HepG2 (cell line): Measurements from ENCODE around the gene TMEM87B.

Experiments
- BRCA1 ChIP-seq: sonication (generic); formaldehyde crosslinking; IDR thresholded peaks from 2 replicates; pipeline ENCODE4 v1.4.0; 2020; ENCODE audit warnings: missing genetic modification reagents
- CENPBD1 ChIP-seq: sonication (generic); formaldehyde crosslinking; IDR thresholded peaks from 2 replicates; pipeline ENCODE4 v1.8.0; 2022; ENCODE audit warnings: missing genetic modification reagents, low read depth, mild to moderate bottlenecking, borderline replicate concordance
- CTCF ChIP-seq: sonication (generic); formaldehyde crosslinking; IDR thresholded peaks from 2 replicates; pipeline ENCODE4 v1.5.0; 2020; ENCODE audit warnings: mild to moderate bottlenecking, missing genetic modification reagents, moderate library complexity
- EZH2 ChIP-seq: conservative IDR thresholded peaks from 2 replicates; pipeline ENCODE4 v1.6.1; 2012; ENCODE audit warnings: mild to moderate bottlenecking, low read depth, low read length, moderate library complexity
- FOXM1 ChIP-seq: sonication (generic); formaldehyde crosslinking; IDR thresholded peaks from 2 replicates; pipeline ENCODE4 v1.5.0; 2020; ENCODE audit warnings: missing genetic modification reagents
- HNRNPUL1 ChIP-seq: fragments of 200-400 bp; formaldehyde crosslinking; IDR thresholded peaks from 2 replicates; pipeline ENCODE4 v1.6.1; 2017; ENCODE audit warnings: low read depth, mild to moderate bottlenecking, low read length, moderate library complexity
- MTERF4 ChIP-seq: sonication (generic); formaldehyde crosslinking; IDR thresholded peaks from 2 replicates; pipeline ENCODE4 v1.8.0; 2023; ENCODE audit warnings: mild to moderate bottlenecking, missing genetic modification reagents
- POLR2A ChIP-seq, 2 experiments: IDR thresholded peaks; 2 replicates each; pipeline ENCODE4 v1.6.1; 2011; ENCODE audit warnings: low read depth in 2 of 2, low read length in 2 of 2, mild to moderate bottlenecking in 1 of 2, moderate library complexity in 1 of 2; ENCODE audit not compliant: insufficient read depth in 1 of 2
- SALL2 ChIP-seq: sonication (generic); formaldehyde crosslinking; IDR thresholded peaks from 2 replicates; pipeline ENCODE4 v1.8.1; 2023; ENCODE audit warnings: mild to moderate bottlenecking, missing genetic modification reagents, inconsistent platforms
- ZBTB43 ChIP-seq: sonication (generic); formaldehyde crosslinking; conservative IDR thresholded peaks from 2 replicates; pipeline ENCODE4 v1.4.0; 2020; ENCODE audit warnings: missing genetic modification reagents
- ZNF274 ChIP-seq: sonication (generic); formaldehyde crosslinking; IDR thresholded peaks from 2 replicates; pipeline ENCODE4 v1.5.1; 2020; ENCODE audit warnings: mild to moderate bottlenecking, missing genetic modification reagents

GRCh38 chr2:112136096-112136495 lies 81.0 kb downstream of the TMEM87B start:
- TF ChIP-seq POLR2A (IDR thresholded peaks at IDR 0.05; ENCODE audit: insufficient read depth in 1 of 2, low read depth in 2 of 2, low read length in 2 of 2) (no peak), SALL2 (CRISPR knock-in tag) (no peak), BRCA1 (CRISPR knock-in tag) (no peak), MTERF4 (CRISPR knock-in tag) (no peak), CTCF (CRISPR knock-in tag) (no peak), CENPBD1 (no peak), FOXM1 (CRISPR knock-in tag) (no peak), HNRNPUL1 (no peak), ZBTB43 (no peak), EZH2 (no peak), ZNF274 (CRISPR knock-in tag) (no peak)
